Caco-2 (cell line): ENCODE results near the gene COL8A2. TPM values are rescaled to one million over a fixed set of nuclear protein-coding genes. Genes with fewer than 3 reads are reported as not detected.

ENCODE experiments used
- BruUV-seq: library from RNA; stranded (reverse); fragments of 400-500 nt; replicated peaks from 2 replicates; lab custom pipeline; 2021; lab: Mats Ljungman, UMichigan
- CTCF ChIA-PET: fragments of 300-600 bp; sonication (Branson Sonifier 250); formaldehyde crosslinking; loops from one replicate; lab custom pipeline; 2022; ENCODE audit warnings: antibody characterized with exemption; lab: Charles Lee
- POLR2A ChIA-PET: fragments of 300-600 bp; sonication (Branson Sonifier 250); formaldehyde crosslinking; loops from one replicate; lab custom pipeline; 2022; ENCODE audit warnings: antibody characterized with exemption; lab: Charles Lee
- DNase-seq, 2 experiments: peaks; one replicate each; pipeline versions ENCODE4 v3.0.0 to v3.0.0-alpha.2; 2020 to 2022
- H3K27me3 ChIP-seq: replicated peaks from 2 replicates; pipeline ENCODE4 v1.6.0; 2011; ENCODE audit warnings: low read length; ENCODE audit not compliant: control insufficient read depth, insufficient read depth
- H3K36me3 ChIP-seq: 2 replicates; pipeline ENCODE4 v1.5.1; 2011; ENCODE audit warnings: low read length; ENCODE audit not compliant: control insufficient read depth, insufficient read depth
- H3K4me1 ChIP-seq: fragments of 250-450 bp; sonication (Bioruptor Pico); 2 replicates; pipeline ENCODE4 v1.5.1; 2020; ENCODE audit warnings: mild to moderate bottlenecking
- H3K4me3 ChIP-seq: 2 replicates; pipeline ENCODE4 v1.5.1; 2011; ENCODE audit warnings: low read depth, mild to moderate bottlenecking, control low read depth, low read length
- H3K9me3 ChIP-seq: fragments of 250-450 bp; sonication (Bioruptor Pico); 2 replicates; pipeline ENCODE4 v1.5.1; 2020; ENCODE audit warnings: mild to moderate bottlenecking, moderate library complexity
- H3K27ac Mint-ChIP-seq: one replicate; pipeline ENCODE4 v1.8.0; 2022; ENCODE audit warnings: mixed read lengths; ENCODE audit not compliant: unreplicated experiment
- H3K27me3 Mint-ChIP-seq: one replicate; pipeline ENCODE4 v1.8.0; 2022; ENCODE audit warnings: mixed read lengths; ENCODE audit not compliant: insufficient read depth, unreplicated experiment
- H3K36me3 Mint-ChIP-seq: one replicate; pipeline ENCODE4 v1.8.0; 2022; ENCODE audit warnings: mild to moderate bottlenecking, mixed read lengths; ENCODE audit not compliant: insufficient read depth, unreplicated experiment
- H3K4me1 Mint-ChIP-seq: one replicate; pipeline ENCODE4 v1.8.0; 2022; ENCODE audit warnings: low read depth, mixed read lengths; ENCODE audit not compliant: unreplicated experiment
- H3K4me3 Mint-ChIP-seq: one replicate; pipeline ENCODE4 v1.8.0; 2022; ENCODE audit warnings: mild to moderate bottlenecking, moderate library complexity, mixed read lengths; ENCODE audit not compliant: unreplicated experiment
- H3K9me3 Mint-ChIP-seq: one replicate; pipeline ENCODE4 v1.8.0; 2022; ENCODE audit warnings: mixed read lengths; ENCODE audit not compliant: unreplicated experiment
- intact Hi-C: fragments of 100-400 bp; cut with micrococcal nuclease; formaldehyde crosslinking; loops from one replicate; pipeline ENCODE4 v1.10.0; 2022; ENCODE audit not compliant: unreplicated experiment
- total RNA-seq: library from RNA; stranded (reverse); gene quantifications from 2 replicates; pipeline ENCODE4 v1.2.3, GENCODE V29; 2022
- TF ChIP-seq, protein P1 (sequence below), 2 experiments: fragments of 200-600 bp in 1 of 2; IDR thresholded peaks; 1 replicate in 1 of 2; 2 replicates in 1 of 2; pipeline versions ENCODE4 v1.5.1 to v1.8.0; 2011 to 2022; ENCODE audit warnings: antibody characterized with exemption in 1 of 2, control low read depth in 1 of 2, inconsistent platforms in 1 of 2, low read depth in 1 of 2, low read length in 1 of 2, mild to moderate bottlenecking in 1 of 2, moderate library complexity in 1 of 2; ENCODE audit not compliant: insufficient read depth in 1 of 2, severe bottlenecking in 1 of 2, unreplicated experiment in 1 of 2

The COL8A2 gene
- total RNA-seq, 1 experiment from 2014 or later, result 0.18 TPM

DNA sequence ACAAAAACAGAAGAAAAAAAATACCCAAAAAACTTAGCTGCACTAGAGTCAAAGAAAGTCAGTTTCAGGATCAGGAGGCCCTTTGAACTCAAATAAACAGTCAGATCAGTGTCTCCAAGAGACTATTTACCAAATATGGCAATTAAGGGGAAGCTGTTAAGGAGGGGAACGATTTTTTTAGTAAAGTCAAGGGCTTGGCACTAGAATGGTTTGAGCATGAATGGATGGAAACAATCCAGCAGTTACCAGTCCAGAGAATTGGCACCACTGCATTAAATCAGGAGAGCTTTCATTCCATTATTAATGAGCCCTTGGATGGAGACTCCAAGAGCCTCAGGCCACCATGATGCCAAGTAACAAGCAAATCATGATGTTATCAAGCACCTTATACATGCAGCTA, 17.1 kb upstream of the COL8A2 start:
- no peak overlapping the region for H3K27ac Mint-ChIP-seq
- ChIA-PET CTCF (interaction anchor here (0.6 kb wide), 1 partner anchor 286 kb away, joined by 5 read pairs; no protein-coding TSS in a partner anchor), POLR2A (no interaction called here)
- intact Hi-C loops, result no loop called here
- BruUV-seq, result no TSS peak
- Histone ChIP-seq H3K4me1 (no peaks in the 10 kb centered on the region), H3K9me3 (no peaks in the 10 kb centered on the region), H3K27me3 (no peaks in the 10 kb centered on the region), H3K36me3 (no peaks in the 10 kb centered on the region), H3K4me3 (no peak overlapping the region)
- TF ChIP-seq, protein P1, sequence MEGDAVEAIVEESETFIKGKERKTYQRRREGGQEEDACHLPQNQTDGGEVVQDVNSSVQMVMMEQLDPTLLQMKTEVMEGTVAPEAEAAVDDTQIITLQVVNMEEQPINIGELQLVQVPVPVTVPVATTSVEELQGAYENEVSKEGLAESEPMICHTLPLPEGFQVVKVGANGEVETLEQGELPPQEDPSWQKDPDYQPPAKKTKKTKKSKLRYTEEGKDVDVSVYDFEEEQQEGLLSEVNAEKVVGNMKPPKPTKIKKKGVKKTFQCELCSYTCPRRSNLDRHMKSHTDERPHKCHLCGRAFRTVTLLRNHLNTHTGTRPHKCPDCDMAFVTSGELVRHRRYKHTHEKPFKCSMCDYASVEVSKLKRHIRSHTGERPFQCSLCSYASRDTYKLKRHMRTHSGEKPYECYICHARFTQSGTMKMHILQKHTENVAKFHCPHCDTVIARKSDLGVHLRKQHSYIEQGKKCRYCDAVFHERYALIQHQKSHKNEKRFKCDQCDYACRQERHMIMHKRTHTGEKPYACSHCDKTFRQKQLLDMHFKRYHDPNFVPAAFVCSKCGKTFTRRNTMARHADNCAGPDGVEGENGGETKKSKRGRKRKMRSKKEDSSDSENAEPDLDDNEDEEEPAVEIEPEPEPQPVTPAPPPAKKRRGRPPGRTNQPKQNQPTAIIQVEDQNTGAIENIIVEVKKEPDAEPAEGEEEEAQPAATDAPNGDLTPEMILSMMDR (IDR thresholded peaks at IDR 0.05; ENCODE audit: insufficient read depth in 1 of 2, low read depth in 1 of 2, low read length in 1 of 2, severe bottlenecking in 1 of 2, unreplicated experiment in 1 of 2), result no peak
- DNase-seq, result no peak
- H3K27me3 Mint-ChIP-seq, result no peaks in the 10 kb centered on the region
- H3K4me1 Mint-ChIP-seq, result no peaks in the 10 kb centered on the region
- H3K36me3 Mint-ChIP-seq, result peaks cover 19% of the 10 kb centered on the region
- H3K9me3 Mint-ChIP-seq, result no peaks in the 10 kb centered on the region
- H3K4me3 Mint-ChIP-seq, result no peak overlapping the region

DNA sequence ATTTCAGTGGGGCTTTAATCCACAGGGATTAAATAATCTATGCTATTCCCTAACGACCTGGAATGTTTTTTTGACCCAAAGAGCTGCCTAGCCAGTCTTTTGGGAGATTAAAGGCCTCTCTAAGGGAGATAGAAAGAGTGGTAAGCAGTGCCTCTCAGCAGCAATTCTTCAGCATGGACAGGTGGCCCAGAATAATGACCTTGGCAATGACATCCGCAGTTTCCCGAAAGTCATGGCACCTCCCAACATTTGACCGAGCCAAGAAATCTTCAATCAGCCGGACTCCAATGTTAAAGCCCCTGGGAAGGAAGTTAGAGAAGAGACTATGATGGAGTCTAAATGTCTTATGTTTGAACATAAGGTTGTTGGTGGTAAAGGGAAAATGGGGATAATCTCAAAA, 14.5 kb upstream of the COL8A2 start:
- TF ChIP-seq, protein P1 (IDR thresholded peaks at IDR 0.05; ENCODE audit: insufficient read depth in 1 of 2, low read depth in 1 of 2, low read length in 1 of 2, severe bottlenecking in 1 of 2, unreplicated experiment in 1 of 2), result no peak
- no peak for DNase-seq
- no peaks in the 10 kb centered on the region for H3K9me3 Mint-ChIP-seq
- no peaks in the 10 kb centered on the region for H3K4me1 ChIP-seq
- H3K9me3 ChIP-seq, result no peaks in the 10 kb centered on the region
- no peaks in the 10 kb centered on the region for H3K36me3 ChIP-seq
- H3K4me3 ChIP-seq, result no peak overlapping the region
- no TSS peak for BruUV-seq
- POLR2A ChIA-PET, result no interaction called here
- intact Hi-C loops, result no loop called here
- H3K4me1 Mint-ChIP-seq, result no peaks in the 10 kb centered on the region
- no peak overlapping the region for H3K4me3 Mint-ChIP-seq
- H3K27me3 Mint-ChIP-seq, result no peaks in the 10 kb centered on the region
- peaks cover 19% of the 10 kb centered on the region for H3K36me3 Mint-ChIP-seq
- CTCF ChIA-PET, result no interaction called here
- no peak overlapping the region for H3K27ac Mint-ChIP-seq
- no peaks in the 10 kb centered on the region for H3K27me3 ChIP-seq

GRCh38 chr1:36137776-36138175, 12.8 kb upstream of the COL8A2 start:
- Histone ChIP-seq H3K9me3 (no peaks in the 10 kb centered on the region), H3K36me3 (no peaks in the 10 kb centered on the region), H3K27me3 (no peaks in the 10 kb centered on the region), H3K4me1 (no peaks in the 10 kb centered on the region), H3K4me3 (no peak overlapping the region)
- H3K4me3 Mint-ChIP-seq, result no peak overlapping the region
- intact Hi-C loops, result no loop called here
- H3K27ac Mint-ChIP-seq, result no peak overlapping the region
- no peaks in the 10 kb centered on the region for H3K27me3 Mint-ChIP-seq
- BruUV-seq, result no TSS peak
- H3K4me1 Mint-ChIP-seq, result no peaks in the 10 kb centered on the region
- H3K36me3 Mint-ChIP-seq, result peaks cover 14% of the 10 kb centered on the region
- ChIA-PET CTCF (no interaction called here), POLR2A (no interaction called here)
- TF ChIP-seq, protein P1 (IDR thresholded peaks at IDR 0.05; ENCODE audit: insufficient read depth in 1 of 2, low read depth in 1 of 2, low read length in 1 of 2, severe bottlenecking in 1 of 2, unreplicated experiment in 1 of 2), result no peak
- H3K9me3 Mint-ChIP-seq, result no peaks in the 10 kb centered on the region
- DNase-seq, result no peak
